ENCODE data around the gene PRKACB.
"Not testable (repeated sequence)": the region's sequence is repeated elsewhere in the genome, so short reads cannot be mapped to it uniquely, and the experiment has no call there.

Gene PRKACB

GRCh38 chr1:84224905-84225304 lies 80.8 kb downstream of the PRKACB start:
- no peak for DNase-seq

GRCh38 chr1:84225646-84226045 lies 81.6 kb downstream of the PRKACB start:
- no peak for DNase-seq

- DNase-seq: not testable (repeated sequence)
Measured at GRCh38 chr1:84232676-84233075, 88.6 kb downstream of the PRKACB start.

GRCh38 chr1:84236256-84236655 lies 92.2 kb downstream of the PRKACB start:
- DNase-seq: no peak

- no peak for DNase-seq
Measured at GRCh38 chr1:84242641-84243040, 98.6 kb downstream of the PRKACB start.

- DNase-seq: no peak
Measured at GRCh38 chr1:84245563-84245962, 101.5 kb downstream of the PRKACB start.

GRCh38 chr1:84246213-84246612 lies 102.1 kb downstream of the PRKACB start:
- no peak for DNase-seq

- DNase-seq: peak; percentile 79
Measured at GRCh38 chr1:84247425-84248220, 103.6 kb downstream of the PRKACB start.

GRCh38 chr1:84250668-84251067 lies 106.6 kb downstream of the PRKACB start:
- DNase-seq: no peak

- no peak for DNase-seq
Measured at GRCh38 chr1:84253036-84253435, 109.0 kb downstream of the PRKACB start.

- DNase-seq: peak; percentile 82
Measured at GRCh38 chr1:84253891-84254290, 109.8 kb downstream of the PRKACB start.

- no peak for DNase-seq
Measured at GRCh38 chr1:84254703-84255238, 110.7 kb downstream of the PRKACB start.

- no peak for DNase-seq
Measured at GRCh38 chr1:84255582-84255981, 111.5 kb downstream of the PRKACB start.

- no peak for DNase-seq
Measured at GRCh38 chr1:84257617-84258016, 113.5 kb downstream of the PRKACB start.

GRCh38 chr1:84259376-84259775 lies 115.3 kb downstream of the PRKACB start:
- no peak for DNase-seq

GRCh38 chr1:84259989-84260388 lies 115.9 kb downstream of the PRKACB start:
- DNase-seq: no peak

GRCh38 chr1:84260852-84261518 lies 116.9 kb downstream of the PRKACB start:
- DNase-seq: no peak

- DNase-seq: no peak
Measured at GRCh38 chr1:84264961-84265360, 120.9 kb downstream of the PRKACB start.

- no peak for DNase-seq
Measured at GRCh38 chr1:84265867-84266266, 121.8 kb downstream of the PRKACB start.

- no peak for DNase-seq
Measured at GRCh38 chr1:84266748-84267147, 122.7 kb downstream of the PRKACB start.

GRCh38 chr1:84267476-84267875 lies 123.4 kb downstream of the PRKACB start:
- DNase-seq: no peak

- DNase-seq: no peak
Measured at GRCh38 chr1:84268346-84268745, 124.3 kb downstream of the PRKACB start.

GRCh38 chr1:84269306-84269705 lies 125.2 kb downstream of the PRKACB start:
- DNase-seq: no peak

Data from HCEC 1CT (cell line).